Mononuclear cell (primary cell): ENCODE data around the gene PCGF3. TPM values are rescaled to one million over a fixed set of nuclear protein-coding genes. Genes with fewer than 3 reads are reported as not detected.
"Not testable (repeated sequence)": the region's sequence is repeated elsewhere in the genome, so short reads cannot be mapped to it uniquely, and the experiment has no call there.

ENCODE experiments used
- H3K27me3 ChIP-seq: 2 replicates; pipeline ENCODE4 v1.6.0; 2011; ENCODE audit warnings: low read length, control low read depth; ENCODE audit not compliant: insufficient read depth
- H3K4me1 ChIP-seq: 2 replicates; pipeline ENCODE4 v1.5.1; 2011; ENCODE audit warnings: mild to moderate bottlenecking, low read length, control low read depth; ENCODE audit not compliant: insufficient read depth
- H3K4me3 ChIP-seq: 2 replicates; pipeline ENCODE4 v1.5.1; 2011; ENCODE audit warnings: mild to moderate bottlenecking, low read length, moderate library complexity
- H3K9me3 ChIP-seq: 2 replicates; pipeline ENCODE4 v1.5.1; 2011; ENCODE audit warnings: low read depth, mild to moderate bottlenecking, control low read depth, low read length
- total RNA-seq: library from RNA; depleted of rRNA; stranded (reverse); fragments of >200 nt; gene quantifications from one replicate; pipeline ENCODE4 v1.2.3, GENCODE V29; 2012

PCGF3 gene
- total RNA-seq, 1 donor, result 49.7 TPM

- Histone ChIP-seq H3K9me3 (no peaks in the 10 kb centered on the region), H3K27me3 (no peaks in the 10 kb centered on the region), H3K4me1 (peaks cover 42% of the 10 kb centered on the region), H3K4me3 (no peak overlapping the region)
Measured at GRCh38 chr4:702618-703048, 3.0 kb upstream of the PCGF3 start.

GRCh38 chr4:703336-704197 is 2.1 kb upstream of the PCGF3 start:
- Histone ChIP-seq H3K4me1 (peaks cover 51% of the 10 kb centered on the region), H3K9me3 (no peaks in the 10 kb centered on the region), H3K4me3 (no peak overlapping the region), H3K27me3 (no peaks in the 10 kb centered on the region)

- Histone ChIP-seq H3K9me3 (no peaks in the 10 kb centered on the region), H3K4me3 (no peak overlapping the region), H3K4me1 (peaks cover 51% of the 10 kb centered on the region), H3K27me3 (no peaks in the 10 kb centered on the region)
Measured at GRCh38 chr4:704198-704891, 1.3 kb upstream of the PCGF3 start.

GRCh38 chr4:704971-705277 is 708 bp upstream of the PCGF3 start:
- Histone ChIP-seq H3K4me3 (peak overlapping the region; percentile 52), H3K27me3 (no peaks in the 10 kb centered on the region), H3K9me3 (no peaks in the 10 kb centered on the region), H3K4me1 (peaks cover 49% of the 10 kb centered on the region)

GRCh38 chr4:706083-706633 is 526 bp downstream of the PCGF3 start:
- peak overlapping the region; percentile 80 for H3K4me3 ChIP-seq

GRCh38 chr4:706834-707598 is 1.4 kb downstream of the PCGF3 start:
- Histone ChIP-seq H3K4me3 (no peak overlapping the region), H3K9me3 (no peaks in the 10 kb centered on the region), H3K27me3 (no peaks in the 10 kb centered on the region), H3K4me1 (peaks cover 48% of the 10 kb centered on the region)

More at GRCh38 chr4:706083-706633, 526 bp downstream of the PCGF3 start:
- H3K9me3 ChIP-seq, H3K27me3 ChIP-seq: not testable (repeated sequence)
- peaks cover 48% of the 10 kb centered on the region for H3K4me1 ChIP-seq

- Histone ChIP-seq H3K4me1 (peaks cover 48% of the 10 kb centered on the region), H3K27me3 (no peaks in the 10 kb centered on the region), H3K4me3 (no peak overlapping the region), H3K9me3 (no peaks in the 10 kb centered on the region)
Measured at GRCh38 chr4:707929-708630, 2.4 kb downstream of the PCGF3 start.

GRCh38 chr4:708631-708933 is 3.0 kb downstream of the PCGF3 start:
- Histone ChIP-seq H3K27me3 (no peaks in the 10 kb centered on the region), H3K4me1 (peaks cover 48% of the 10 kb centered on the region), H3K4me3 (no peak overlapping the region), H3K9me3 (no peaks in the 10 kb centered on the region)

GRCh38 chr4:709348-709747 is 3.7 kb downstream of the PCGF3 start:
- H3K4me1 ChIP-seq, result peaks cover 48% of the 10 kb centered on the region
- H3K27me3 ChIP-seq, result no peaks in the 10 kb centered on the region
- no peaks in the 10 kb centered on the region for H3K9me3 ChIP-seq
- no peak overlapping the region for H3K4me3 ChIP-seq

- Histone ChIP-seq H3K4me3 (no peak overlapping the region), H3K9me3 (no peaks in the 10 kb centered on the region), H3K27me3 (no peaks in the 10 kb centered on the region), H3K4me1 (peaks cover 43% of the 10 kb centered on the region)
Measured at GRCh38 chr4:710116-710515, 4.5 kb downstream of the PCGF3 start.

- H3K4me3 ChIP-seq, result no peak overlapping the region
- no peaks in the 10 kb centered on the region for H3K27me3 ChIP-seq
- H3K4me1 ChIP-seq, result peaks cover 40% of the 10 kb centered on the region
- no peaks in the 10 kb centered on the region for H3K9me3 ChIP-seq
Measured at GRCh38 chr4:710916-711315, 5.3 kb downstream of the PCGF3 start.

- Histone ChIP-seq H3K27me3 (no peaks in the 10 kb centered on the region), H3K4me1 (peaks cover 29% of the 10 kb centered on the region), H3K9me3 (no peaks in the 10 kb centered on the region), H3K4me3 (no peak overlapping the region)
Measured at GRCh38 chr4:712093-712492, 6.5 kb downstream of the PCGF3 start.

GRCh38 chr4:712916-713632 is 7.4 kb downstream of the PCGF3 start:
- H3K4me3 ChIP-seq, result no peak overlapping the region
- no peaks in the 10 kb centered on the region for H3K27me3 ChIP-seq
- no peaks in the 10 kb centered on the region for H3K9me3 ChIP-seq
- peaks cover 20% of the 10 kb centered on the region for H3K4me1 ChIP-seq

- H3K9me3 ChIP-seq, result no peaks in the 10 kb centered on the region
Measured at GRCh38 chr4:714087-714486, 8.5 kb downstream of the PCGF3 start.

More at GRCh38 chr4:714087-714486, 8.5 kb downstream of the PCGF3 start:
- H3K4me3 ChIP-seq, result no peak overlapping the region
- peaks cover 11% of the 10 kb centered on the region for H3K4me1 ChIP-seq
- no peaks in the 10 kb centered on the region for H3K27me3 ChIP-seq
